Epithelial cell of proximal tubule (primary cell): Measurements from ENCODE around the gene IGSF5. TPM values are rescaled to one million over a fixed set of nuclear protein-coding genes. Genes with fewer than 3 reads are reported as not detected.

Experiments used
- DNase-seq: peaks from one replicate; pipeline ENCODE4 v3.0.0-alpha.2; 2011; ENCODE audit warnings: low read depth
- H3K4me3 ChIP-seq: 2 replicates; pipeline ENCODE4 v1.5.1; 2011; ENCODE audit warnings: low read depth, mild to moderate bottlenecking, low read length
- total RNA-seq: library from RNA; depleted of rRNA; stranded (reverse); fragments of >200 nt; gene quantifications from 2 replicates; pipeline ENCODE4 v1.2.3, GENCODE V29; 2015
- TF ChIP-seq, protein P1 (sequence below): conservative IDR thresholded peaks from 2 replicates; pipeline ENCODE4 v1.5.1; 2012; ENCODE audit warnings: low read depth, mild to moderate bottlenecking, low read length

IGSF5 gene
- total RNA-seq, 1 donor from 2014 or later = 0.40 TPM

DNA sequence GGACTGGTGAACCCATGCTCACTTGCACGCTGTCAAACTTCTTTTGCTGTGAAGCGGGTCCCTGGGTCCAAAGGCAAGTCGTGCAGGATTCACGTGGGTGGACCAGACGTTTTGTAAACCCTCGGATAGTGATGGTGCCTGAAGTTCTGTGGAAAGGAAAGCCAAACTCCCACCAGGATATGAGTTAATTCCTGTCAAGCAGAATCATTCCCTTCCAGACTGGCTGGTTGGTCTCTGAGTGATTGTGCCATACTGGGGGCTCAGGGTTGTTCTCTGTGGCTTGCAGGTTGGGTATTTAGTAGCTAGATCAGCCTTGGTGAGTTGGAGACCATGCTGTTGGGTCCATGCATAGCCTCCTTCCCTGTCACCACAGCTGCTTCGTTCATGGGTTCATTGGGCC, 32.7 kb upstream of the IGSF5 start:
- TF ChIP-seq, protein P1, sequence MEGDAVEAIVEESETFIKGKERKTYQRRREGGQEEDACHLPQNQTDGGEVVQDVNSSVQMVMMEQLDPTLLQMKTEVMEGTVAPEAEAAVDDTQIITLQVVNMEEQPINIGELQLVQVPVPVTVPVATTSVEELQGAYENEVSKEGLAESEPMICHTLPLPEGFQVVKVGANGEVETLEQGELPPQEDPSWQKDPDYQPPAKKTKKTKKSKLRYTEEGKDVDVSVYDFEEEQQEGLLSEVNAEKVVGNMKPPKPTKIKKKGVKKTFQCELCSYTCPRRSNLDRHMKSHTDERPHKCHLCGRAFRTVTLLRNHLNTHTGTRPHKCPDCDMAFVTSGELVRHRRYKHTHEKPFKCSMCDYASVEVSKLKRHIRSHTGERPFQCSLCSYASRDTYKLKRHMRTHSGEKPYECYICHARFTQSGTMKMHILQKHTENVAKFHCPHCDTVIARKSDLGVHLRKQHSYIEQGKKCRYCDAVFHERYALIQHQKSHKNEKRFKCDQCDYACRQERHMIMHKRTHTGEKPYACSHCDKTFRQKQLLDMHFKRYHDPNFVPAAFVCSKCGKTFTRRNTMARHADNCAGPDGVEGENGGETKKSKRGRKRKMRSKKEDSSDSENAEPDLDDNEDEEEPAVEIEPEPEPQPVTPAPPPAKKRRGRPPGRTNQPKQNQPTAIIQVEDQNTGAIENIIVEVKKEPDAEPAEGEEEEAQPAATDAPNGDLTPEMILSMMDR = no peak
- H3K4me3 ChIP-seq = no peak overlapping the region
- no peak for DNase-seq

DNA sequence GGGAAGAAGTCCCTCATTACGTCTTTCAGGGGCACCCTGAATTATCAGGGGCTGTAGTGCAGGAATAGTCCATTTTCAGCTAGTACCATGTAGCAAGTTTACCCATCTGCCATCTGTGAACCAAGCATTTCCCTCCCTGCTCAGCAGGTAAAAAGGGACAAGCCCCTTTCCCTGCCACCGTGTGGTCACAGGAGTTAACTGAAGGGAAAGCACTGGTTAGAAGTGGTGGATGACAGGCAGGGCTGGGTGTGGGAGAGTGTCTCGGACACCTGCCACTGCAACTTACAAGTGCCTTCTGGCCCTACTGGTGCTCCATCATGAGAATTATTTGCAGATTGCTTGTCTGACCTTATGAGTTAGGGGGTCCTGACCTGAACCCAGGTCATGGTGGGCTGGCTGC, 32.0 kb upstream of the IGSF5 start:
- DNase-seq = no peak
- TF ChIP-seq, protein P1 = no peak

GRCh38 chr21:39713905-39714304, 31.1 kb upstream of the IGSF5 start:
- DNase-seq = no peak
- no peak overlapping the region for H3K4me3 ChIP-seq
- TF ChIP-seq, protein P1 = no peak

More for the DNA sequence above, 32.0 kb upstream of the IGSF5 start:
- no peak overlapping the region for H3K4me3 ChIP-seq

DNA sequence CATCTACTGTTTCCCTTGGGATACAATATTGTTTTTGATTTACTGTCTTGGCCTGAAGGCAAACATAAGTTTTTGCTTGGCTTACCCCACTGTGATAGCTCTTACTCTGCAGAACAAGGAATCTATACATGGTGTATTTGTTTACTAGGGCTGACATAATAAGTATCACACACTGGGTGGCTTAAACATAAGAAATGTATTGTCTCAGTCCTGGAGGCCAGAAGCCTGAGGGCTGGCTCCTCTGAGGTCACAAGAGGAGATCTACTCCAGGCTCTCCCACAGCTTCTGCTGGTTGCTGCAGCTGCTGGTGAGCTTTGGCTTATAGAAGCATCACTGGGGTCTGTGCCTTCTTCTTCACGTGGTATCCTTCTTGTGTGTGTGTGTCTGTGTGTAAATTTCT, 30.7 kb upstream of the IGSF5 start:
- no peak overlapping the region for H3K4me3 ChIP-seq
- TF ChIP-seq, protein P1 = no peak
- no peak for DNase-seq

GRCh38 chr21:39715804-39716397, 29.1 kb upstream of the IGSF5 start:
- DNase-seq = no peak
- TF ChIP-seq, protein P1 = peak; percentile 68
- H3K4me3 ChIP-seq = no peak overlapping the region

- H3K4me3 ChIP-seq = no peak overlapping the region
- TF ChIP-seq, protein P1 = peak; percentile 24
- no peak for DNase-seq
Measured at GRCh38 chr21:39720126-39720778, 24.7 kb upstream of the IGSF5 start.

DNA sequence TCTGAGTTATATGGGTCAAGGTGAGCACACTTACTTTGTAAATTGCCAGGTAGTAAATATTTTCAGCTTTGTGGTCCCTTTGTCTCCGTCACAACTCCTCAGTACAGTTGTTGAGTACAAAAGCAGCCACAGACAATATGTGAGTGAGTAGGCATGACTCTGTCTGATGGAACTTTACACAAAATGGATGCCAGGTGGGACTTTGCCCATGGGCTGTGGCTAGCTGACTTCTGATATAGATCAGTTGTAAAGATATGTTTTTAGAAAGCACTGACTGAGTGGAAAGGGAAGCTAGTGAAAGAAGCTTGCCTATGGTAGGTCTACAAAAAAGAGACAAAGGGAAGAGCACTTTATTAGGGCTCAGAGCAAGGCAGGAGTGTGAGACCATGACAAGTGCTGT, 23.1 kb upstream of the IGSF5 start:
- H3K4me3 ChIP-seq = no peak overlapping the region
- TF ChIP-seq, protein P1 = no peak
- DNase-seq = no peak
